ENCODE results near the gene TEX14.

DNA sequence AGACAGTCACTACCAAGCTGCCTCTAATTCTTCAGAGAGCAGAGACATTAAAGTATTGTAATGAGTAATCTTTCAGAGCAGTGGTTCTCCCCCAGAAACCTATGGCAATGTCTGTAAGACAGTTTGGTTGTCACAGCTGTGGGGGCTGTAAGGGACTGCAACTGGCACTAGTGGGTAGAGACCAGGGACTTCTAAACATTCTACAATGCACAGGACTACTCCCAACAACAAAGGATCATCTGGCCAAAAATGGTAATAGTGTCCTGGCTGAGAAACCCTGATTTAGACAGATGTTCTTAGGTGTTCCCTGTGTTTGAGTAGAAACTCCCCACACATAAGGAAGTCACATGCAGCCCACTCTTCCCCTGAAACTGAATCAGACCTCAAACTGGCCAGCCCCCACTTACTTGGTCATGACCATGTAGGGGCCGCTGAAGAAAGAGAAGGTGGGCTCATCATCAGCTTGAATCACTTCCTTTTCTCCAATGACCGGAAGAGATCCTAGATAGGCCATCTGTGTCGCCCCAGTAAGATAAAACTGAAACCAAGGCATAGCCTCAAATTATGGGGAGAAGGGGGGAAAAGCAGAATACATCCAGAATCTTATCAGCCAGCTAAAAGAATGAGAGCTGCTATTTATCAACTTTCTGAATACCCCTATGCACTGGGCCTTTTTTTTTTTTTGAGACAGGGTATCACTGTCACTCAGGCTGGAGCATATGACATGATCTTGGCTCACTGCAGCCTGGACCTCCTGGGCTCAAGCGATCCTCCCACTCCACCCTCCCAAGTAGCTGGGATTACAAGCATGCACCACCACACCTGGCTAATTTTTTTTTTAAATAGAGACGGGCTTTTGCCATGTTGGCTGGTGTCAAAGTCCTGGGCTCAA, 75.8 kb downstream of the TEX14 start:
- TF ChIP-seq, protein P1, sequence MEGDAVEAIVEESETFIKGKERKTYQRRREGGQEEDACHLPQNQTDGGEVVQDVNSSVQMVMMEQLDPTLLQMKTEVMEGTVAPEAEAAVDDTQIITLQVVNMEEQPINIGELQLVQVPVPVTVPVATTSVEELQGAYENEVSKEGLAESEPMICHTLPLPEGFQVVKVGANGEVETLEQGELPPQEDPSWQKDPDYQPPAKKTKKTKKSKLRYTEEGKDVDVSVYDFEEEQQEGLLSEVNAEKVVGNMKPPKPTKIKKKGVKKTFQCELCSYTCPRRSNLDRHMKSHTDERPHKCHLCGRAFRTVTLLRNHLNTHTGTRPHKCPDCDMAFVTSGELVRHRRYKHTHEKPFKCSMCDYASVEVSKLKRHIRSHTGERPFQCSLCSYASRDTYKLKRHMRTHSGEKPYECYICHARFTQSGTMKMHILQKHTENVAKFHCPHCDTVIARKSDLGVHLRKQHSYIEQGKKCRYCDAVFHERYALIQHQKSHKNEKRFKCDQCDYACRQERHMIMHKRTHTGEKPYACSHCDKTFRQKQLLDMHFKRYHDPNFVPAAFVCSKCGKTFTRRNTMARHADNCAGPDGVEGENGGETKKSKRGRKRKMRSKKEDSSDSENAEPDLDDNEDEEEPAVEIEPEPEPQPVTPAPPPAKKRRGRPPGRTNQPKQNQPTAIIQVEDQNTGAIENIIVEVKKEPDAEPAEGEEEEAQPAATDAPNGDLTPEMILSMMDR (IDR thresholded peaks at IDR 0.05; ENCODE audit: insufficient read depth, low read length, poor library complexity, severe bottlenecking): no peak
- TF ChIP-seq EZH2phosphoT487 (conservative IDR thresholded peaks at IDR 0.05; ENCODE audit: low read length): no peak

All from SU-DHL-6 (cell line).